Measurements from ENCODE around the gene B4GALT7.
"Not testable (repeated sequence)": the region's sequence is repeated elsewhere in the genome, so short reads cannot be mapped to it uniquely, and the experiment has no call there.

B4GALT7 gene

GRCh38 chr5:177609076-177610059 lies 9.4 kb downstream of the B4GALT7 start:
- DNase-seq (ENCODE audit: low read depth in 3 of 3), result no peak

DNA sequence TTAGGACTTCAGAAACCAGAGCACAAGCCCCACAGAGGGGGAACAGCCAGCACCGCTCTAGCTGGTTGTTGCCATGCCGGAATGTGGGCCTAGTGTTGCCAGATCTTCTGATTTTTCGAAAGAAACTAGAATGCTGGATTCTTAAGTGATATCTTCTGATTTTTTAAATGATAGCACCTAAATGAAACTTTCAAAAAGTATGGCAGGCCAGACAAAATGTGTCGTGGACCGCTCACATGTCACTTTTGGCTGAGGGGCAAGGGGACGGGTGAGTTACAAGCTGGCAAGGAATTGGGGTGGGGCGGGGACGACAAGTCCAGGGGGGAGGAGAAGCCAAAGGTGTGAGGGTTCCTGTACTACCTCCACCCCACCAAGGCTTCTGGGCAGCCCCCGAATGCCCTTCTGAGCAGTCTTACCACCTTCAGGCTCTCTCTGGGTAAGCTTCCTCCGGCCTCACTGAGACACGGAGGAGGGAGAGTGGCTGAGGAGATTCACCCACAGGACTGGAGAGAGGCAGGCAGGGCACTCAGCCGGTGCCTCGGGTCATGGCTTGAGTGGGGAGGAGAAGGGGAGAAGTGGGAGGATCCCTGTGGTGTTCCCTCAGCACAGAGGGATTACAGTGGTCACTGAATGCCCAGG lies 10.3 kb downstream of the B4GALT7 start:
- no peak for DNase-seq (ENCODE audit: low read depth in 3 of 3)

- DNase-seq (ENCODE audit: low read depth in 3 of 3), result no peak
Measured at GRCh38 chr5:177610770-177611445, 11.0 kb downstream of the B4GALT7 start.

DNA sequence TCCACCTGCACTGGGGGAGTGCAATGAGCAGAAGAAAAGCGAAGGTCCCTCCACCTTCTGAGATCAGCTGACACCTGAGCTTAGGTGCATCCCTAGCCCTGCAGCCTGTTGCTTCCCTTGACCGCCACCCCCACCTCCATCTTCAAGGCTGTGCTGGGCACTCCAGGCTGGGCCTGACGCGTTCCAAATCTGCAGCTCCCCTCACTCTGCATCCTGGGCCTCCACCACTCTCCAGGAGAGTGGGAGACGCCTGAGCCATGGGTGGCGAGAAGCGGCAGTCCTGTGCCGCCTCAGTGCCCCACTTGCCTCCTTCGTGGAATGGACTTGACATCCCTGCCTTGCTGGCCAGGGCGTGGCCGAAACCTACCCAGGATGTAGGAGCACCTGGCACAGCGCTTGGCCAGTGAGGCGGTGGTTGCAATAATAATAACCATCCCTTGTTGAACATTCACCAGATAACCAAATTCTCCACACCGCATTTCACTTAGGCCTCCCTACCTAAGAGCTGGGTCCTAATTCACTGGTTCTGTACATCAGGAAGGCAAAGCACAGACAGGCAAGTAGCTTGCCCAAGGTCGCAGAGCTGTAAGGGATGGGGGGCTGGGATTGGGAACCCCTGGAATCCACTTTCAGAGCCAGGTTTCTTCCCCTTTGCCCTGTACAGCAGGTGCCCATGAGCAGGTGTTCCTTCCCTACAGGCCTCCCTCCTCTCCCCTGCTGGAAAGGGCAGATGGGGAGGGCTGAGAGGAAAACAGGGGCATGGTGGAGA lies 11.7 kb downstream of the B4GALT7 start:
- no peak for DNase-seq (ENCODE audit: low read depth in 3 of 3)

- no peak for DNase-seq (ENCODE audit: low read depth in 3 of 3)
Measured at GRCh38 chr5:177612215-177612673, 12.3 kb downstream of the B4GALT7 start.

- no peak for DNase-seq (ENCODE audit: low read depth in 3 of 3)
Measured at GRCh38 chr5:177620560-177620959, 20.6 kb downstream of the B4GALT7 start.

DNA sequence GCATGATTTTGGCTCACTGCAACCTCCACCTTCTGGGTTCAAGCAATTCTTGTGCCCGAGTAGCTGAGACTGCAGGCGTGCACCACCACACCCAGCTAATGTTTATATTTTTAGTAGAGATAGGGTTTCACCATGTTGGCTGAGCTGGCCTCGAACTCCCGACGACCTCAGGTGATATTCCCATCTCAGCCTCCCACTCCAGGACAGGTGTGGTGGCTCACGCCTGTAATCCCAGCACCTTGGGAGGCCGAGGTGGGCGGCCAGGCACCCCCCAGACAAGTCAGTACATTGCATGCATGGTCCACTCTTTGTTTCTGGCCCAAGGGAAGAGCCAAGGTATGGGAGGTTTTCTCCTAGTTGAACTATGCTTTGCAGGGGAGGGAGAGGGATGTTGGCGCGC lies 24.2 kb downstream of the B4GALT7 start:
- DNase-seq (ENCODE audit: low read depth in 3 of 3), result not testable (repeated sequence)

DNA sequence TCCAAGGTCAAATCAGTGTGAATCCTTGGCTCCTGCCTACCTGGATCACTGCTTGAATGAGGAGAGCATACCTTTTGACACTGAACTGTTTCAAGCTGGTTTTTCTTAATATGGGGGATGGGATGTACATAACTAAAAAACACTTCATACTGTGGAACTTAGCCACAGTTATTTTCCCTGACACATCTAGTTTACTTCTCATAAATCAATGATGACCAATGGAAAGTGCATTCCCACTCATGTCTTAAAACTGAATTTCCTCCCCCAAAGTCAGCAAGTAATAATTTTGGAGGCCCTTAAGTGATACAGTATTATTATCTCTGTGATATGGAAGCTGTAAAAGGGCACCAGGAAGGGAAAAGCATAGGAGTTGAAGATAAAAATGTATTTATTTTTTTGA lies 30.3 kb downstream of the B4GALT7 start:
- not testable (repeated sequence) for DNase-seq (ENCODE audit: low read depth in 3 of 3)

- not testable (repeated sequence) for DNase-seq (ENCODE audit: low read depth in 3 of 3)
Measured at GRCh38 chr5:177634912-177635311, 35.0 kb downstream of the B4GALT7 start.

DNA sequence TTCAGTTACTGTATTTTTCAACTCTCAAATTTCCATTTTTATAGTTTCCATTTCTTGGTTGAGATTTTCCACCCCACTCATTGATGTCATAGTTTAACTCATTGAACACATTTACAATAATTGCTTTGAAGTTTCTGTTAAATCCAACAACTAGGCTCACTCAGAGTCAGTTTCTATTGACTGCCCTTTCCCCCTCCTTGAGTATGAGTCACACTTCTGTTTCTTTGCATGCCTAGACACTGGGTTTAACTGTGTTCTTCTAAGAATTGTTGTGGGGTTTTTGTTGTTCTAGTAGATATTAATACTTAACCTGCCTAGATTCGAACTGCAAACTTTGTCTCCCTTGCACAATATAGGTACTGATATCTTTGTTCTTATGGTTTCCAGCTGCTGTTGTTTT lies 45.5 kb downstream of the B4GALT7 start:
- not testable (repeated sequence) for DNase-seq (ENCODE audit: low read depth in 3 of 3)

DNA sequence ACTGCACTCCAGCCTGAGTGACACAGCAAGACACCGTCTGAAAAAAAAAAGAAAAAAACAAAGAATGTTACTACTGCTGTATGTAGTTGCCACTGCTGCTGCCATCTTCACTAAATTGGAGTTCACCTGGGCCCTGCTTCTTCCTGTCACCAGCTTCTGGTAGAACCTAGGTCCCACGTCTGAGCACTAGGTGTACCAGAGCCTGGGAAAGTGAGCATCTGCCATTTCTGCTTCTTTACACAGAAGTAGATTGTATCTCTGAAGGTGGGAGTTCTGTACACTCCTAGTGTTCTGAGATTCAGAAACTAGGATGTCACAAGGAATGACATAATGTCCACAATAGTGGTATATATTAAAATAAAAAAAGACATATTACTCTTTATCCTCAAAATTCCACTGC lies 51.3 kb downstream of the B4GALT7 start:
- not testable (repeated sequence) for DNase-seq (ENCODE audit: low read depth in 3 of 3)

DNA sequence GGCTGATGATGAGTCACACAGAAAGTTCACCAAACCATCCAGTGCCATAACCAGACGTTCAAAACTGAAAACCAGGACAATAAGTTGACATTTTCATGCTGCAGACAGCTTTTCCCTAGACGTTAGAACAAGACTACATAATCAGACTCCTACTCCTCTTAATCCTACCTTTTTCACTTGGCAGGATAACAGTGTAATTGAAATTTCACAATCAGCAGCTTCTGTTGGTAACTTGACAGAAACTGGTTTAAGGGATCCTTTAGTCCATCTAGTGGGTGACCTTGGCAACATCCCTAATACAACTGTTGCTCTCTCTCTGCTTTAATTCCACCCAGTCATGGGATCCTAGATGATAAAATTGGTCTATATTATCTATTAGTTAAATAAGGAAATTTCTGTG lies 57.9 kb downstream of the B4GALT7 start:
- not testable (repeated sequence) for DNase-seq (ENCODE audit: low read depth in 3 of 3)

- not testable (repeated sequence) for DNase-seq (ENCODE audit: low read depth in 3 of 3)
Measured at GRCh38 chr5:177658542-177658941, 58.6 kb downstream of the B4GALT7 start.
